GM19372 (cell line): ENCODE data around the gene HAND1.
A peak's percentile ranks its signal among the peaks of the same experiment; 100 is the strongest.

Experiments
- ATAC-seq: cut with Tn5 transposase; IDR thresholded peaks from one replicate; pipeline ENCODE4 v1.9.1; 2021; ENCODE audit warnings: mild to moderate bottlenecking, low read depth, moderate library complexity; ENCODE audit not compliant: unreplicated experiment

Gene HAND1

DNA sequence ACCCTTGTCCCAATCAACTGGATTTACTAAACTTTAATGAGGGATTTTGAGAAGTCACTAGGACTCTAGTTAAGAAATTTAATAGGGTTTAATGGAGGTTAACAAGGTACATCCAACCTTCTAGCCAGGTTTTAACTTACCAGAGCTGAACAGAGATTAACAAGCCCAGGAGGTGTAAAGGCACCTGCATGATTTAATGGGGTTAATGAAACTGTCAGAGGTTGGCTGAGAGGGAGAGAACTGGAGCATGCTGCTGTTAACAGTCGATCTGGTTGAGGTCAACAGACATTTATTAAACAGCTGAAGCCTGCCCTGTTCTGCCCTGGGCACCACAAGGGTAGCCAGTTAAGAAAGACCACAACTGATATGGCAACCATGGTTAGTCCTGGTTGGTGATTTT lies 13.6 kb downstream of the HAND1 start:
- ATAC-seq: no peak

GRCh38 chr5:154461531-154461930 lies 16.5 kb downstream of the HAND1 start:
- no peak for ATAC-seq

GRCh38 chr5:154460172-154460571 lies 17.9 kb downstream of the HAND1 start:
- no peak for ATAC-seq

DNA sequence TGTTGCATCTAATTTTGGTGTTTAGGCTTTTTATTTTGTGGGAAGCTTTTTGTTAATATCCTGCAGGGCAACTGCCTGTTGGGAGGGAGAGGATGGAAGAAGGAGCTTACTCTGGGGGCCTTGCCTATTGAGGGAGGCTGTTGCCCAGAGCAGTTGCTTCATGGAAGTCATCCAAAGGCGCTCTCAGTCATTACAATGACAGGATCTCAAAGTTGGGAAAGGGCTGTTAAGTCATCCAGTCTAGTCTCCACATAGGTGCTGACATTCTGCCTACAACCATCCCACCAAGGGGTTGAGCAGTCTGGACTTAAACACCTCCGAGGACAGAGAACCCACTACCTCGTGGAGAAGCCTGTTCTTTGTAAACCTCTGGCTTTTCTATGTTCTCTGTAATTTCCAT lies 19.0 kb downstream of the HAND1 start:
- ATAC-seq: no peak

DNA sequence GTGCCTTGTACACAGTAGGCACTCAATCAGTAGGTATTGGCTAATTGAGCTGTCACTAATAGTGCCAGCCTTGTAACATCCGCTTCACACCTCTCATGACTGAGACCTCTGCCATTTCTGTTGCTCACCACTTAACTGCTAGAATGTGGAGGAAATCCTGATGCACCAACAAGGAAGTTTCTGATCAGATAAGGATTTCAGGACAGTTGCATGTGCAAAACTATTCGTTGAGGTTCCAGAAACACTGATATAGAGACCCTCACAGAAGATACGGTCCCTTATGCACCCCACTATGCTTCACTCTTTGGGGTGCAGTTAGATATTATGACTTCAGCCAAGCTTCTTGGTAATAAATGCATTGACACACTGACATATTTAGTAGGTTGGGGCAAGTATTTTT lies 21.5 kb downstream of the HAND1 start:
- ATAC-seq: no peak

DNA sequence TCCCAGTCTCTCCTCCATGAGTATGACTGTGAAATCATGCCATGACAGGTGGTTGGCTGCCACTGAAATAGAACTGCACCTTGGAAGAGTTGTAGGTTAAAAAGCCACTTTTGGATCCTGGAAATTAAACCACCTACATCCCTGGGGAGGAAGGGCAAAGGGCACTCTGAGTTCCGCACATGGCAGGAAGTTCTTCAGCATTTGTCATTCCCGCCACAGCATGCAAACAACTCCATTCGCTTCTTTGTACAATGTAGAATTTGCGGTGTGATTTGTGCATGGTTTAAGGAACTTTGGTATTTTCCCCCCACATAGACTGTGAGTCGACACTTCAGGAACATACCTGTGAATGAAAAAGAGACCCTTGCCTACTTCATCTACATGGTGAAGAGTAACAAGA lies 22.4 kb downstream of the HAND1 start:
- no peak for ATAC-seq

DNA sequence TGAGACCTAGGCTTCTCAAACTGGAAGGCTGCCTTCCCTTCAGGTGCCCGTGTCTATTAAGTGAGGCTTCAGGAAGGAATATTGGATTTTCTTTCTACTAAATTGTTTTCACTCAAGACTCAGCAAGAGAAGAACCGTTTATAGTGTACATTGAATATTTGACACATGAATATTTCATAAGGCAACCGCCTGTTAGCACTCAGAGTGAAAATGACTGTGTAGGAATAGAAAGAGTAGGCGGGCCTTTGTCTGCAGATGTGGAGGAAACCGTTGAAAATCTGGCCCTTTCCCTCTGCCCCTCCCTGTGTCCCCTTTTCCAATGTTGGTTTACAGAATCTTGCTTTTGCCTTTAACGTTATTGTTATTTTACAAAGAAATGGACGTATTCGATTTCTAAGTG lies 26.1 kb downstream of the HAND1 start:
- ATAC-seq: no peak

- ATAC-seq: no peak
These were observed 28.2 kb downstream of the HAND1 start for GRCh38 chr5:154449786-154450185.

DNA sequence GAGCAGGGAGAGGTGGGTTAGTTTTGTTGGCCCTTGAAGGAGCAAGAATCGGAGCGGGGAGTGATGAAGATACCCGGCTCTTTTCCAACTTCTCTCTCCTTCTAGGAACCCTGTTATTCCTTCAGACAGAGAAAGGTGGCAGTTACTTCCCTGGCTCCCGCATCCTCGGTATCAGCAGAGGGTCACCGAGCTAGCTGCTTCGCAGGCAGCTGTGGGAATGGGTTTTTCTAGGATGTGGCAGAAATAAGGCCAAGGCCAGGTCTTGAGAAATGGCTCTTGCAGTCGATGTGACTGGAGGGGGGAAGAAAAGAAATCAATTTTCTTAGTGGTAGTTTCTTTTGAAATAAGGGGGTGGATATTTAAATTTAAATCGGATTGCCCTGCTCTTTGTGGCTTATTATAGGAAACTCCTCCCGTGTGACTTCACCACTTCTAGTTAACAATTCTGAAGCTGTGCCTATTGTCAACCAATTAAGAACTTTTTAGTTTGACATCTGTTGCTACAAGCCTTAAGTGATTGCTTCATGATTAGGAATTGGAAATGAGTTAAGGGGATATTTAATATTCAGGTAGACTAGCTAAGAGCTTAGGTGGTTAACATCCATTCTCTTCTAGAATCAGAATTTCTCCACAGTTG lies 30.8 kb downstream of the HAND1 start:
- ATAC-seq: no peak

DNA sequence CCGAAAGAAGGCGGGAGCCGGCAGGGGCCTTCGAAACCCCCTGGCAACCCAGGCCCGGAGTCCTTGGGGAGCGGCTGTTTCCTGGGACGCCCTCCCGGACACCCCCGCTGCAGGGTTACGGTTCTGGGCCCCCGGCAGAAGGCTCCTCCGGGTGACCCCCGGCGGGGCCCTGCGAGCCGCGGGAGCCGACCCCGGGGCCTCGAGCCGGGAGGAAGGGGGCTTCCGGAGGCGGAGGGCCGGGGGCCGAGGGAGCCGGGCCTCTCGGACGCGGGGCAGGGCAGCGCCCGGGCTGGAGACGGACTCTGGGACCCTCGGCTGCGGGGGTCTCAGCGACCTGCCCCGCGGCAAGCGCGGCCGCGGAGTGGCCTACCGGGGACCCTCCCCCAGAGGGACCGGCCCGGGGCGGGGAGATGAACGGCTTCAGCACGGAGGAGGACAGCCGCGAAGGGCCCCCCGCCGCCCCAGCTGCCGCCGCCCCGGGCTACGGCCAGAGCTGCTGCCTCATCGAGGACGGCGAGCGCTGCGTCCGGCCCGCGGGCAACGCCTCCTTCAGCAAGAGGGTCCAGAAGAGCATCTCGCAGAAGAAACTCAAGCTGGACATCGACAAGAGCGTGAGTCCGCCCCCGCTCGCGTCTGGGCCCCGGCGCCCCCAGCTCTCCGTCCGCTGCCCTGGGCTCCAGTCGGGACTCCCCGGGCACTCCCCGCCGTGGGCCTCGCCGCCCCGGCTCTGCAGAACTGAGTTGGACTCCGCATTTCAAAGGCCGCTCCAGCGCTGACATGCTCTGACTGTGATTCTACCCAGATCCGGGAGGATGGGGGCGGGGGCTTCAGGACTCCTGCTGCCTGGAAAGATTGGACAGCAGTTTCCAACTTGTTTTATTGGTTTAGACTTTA lies 31.6 kb downstream of the HAND1 start:
- ATAC-seq: peak; percentile 24

- peak; percentile 89 for ATAC-seq
These were observed 32.4 kb downstream of the HAND1 start, which contains the start of gene SAP30L for GRCh38 chr5:154445422-154446194. Gene SAP30L, plus strand, starts transcription at chr5:154445997. Its CDS starts 608 bp downstream, at chr5:154446605.

DNA sequence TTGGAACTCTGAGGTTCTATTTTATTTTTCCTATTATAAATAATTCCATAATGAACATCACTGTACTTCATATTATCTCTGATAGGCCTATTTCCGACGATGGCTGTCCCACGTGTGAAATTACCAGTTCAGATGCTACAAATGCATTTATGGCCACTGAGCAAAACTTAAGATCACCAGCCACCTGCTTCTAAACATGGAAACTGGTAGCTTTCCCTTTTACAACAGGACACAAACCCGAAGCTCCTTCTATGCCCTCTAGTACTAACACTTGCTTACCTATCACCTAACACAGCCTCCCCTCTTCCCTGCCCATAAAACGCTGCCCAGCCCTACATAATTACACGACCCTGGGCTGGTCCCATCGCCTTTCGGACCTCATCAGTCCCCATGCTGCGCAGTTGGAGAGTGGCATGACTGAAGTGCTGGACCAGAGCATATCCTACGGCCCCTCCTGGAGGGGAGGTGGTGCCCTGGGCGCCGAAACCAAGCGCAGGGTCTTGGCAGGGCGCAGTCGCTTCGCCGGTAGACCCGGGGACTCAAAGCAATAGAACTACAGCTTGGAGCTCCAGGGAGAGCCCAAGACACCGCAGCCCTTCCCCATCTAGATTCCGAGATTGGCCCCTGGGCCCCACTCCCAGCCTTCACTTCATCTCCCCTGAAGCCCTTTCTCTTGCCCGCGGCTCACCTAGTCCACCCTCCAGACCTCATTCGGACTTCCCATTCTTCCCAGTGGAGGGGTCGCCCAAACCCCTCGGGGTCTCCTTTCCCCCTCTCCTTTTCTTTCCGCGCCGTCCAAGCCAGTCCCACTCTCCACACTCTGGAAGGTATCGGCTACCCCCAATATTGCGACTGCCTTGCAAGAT lies 33.2 kb downstream of the HAND1 start:
- ATAC-seq: no peak

DNA sequence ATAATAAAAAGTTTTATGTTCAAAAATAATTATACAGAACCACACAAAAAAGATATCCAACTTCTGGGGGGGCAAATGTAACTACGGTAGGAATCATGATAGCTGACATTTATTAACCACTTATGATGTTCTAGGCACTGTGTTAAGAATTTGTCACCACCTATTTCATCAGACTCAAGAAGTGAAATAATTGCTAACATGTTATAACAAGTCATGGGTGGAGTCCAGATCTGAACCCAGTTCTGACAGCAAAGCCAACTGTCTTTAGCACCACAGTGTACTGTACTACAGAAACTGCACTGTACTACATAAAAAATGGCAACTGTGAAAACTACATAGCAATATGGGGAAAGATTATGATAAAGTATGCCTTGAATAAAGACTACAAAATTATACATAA lies 35.2 kb downstream of the HAND1 start:
- no peak for ATAC-seq

- ATAC-seq: no peak
These were observed 37.5 kb downstream of the HAND1 start for GRCh38 chr5:154440540-154440939.

- no peak for ATAC-seq
These were observed 40.6 kb downstream of the HAND1 start for GRCh38 chr5:154437281-154437965.

- ATAC-seq: no peak
These were observed 42.8 kb downstream of the HAND1 start for GRCh38 chr5:154435226-154435625.

DNA sequence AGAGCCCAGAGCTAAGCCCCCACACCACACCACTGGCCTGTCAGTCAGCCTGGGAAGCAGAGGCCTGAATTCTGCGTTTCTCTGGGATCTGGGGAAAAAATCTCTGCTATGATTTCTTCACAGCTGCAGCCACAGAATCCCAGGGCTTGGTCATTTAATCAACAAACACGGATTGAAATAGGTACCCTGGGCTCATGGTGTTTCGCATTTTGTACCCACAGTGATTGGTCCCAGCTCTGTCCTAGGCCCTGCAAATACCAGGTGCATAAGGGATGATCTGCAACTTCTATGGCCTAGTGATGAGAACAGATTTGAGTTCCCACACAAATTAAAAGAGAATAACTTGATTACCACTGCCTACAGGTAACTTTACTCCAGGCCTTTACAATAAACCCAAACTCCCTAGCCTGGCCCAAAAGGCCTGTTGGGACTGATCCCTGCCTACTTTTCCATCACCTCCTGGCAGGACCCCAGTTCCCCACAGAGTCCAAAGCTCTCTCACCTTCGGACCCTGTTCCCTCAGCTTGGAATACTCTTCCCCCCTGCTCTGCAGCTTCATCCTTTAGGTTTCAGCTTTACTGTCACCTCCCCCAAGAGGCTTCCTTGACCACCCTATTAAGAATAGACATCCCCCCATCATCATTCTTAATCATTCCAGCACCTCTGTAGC lies 46.9 kb downstream of the HAND1 start:
- ATAC-seq: no peak

GRCh38 chr5:154430466-154430865 lies 47.6 kb downstream of the HAND1 start:
- no peak for ATAC-seq

GRCh38 chr5:154429341-154429740 lies 48.7 kb downstream of the HAND1 start:
- no peak for ATAC-seq
